SK-N-SH (cell line): ENCODE results near the gene WDCP. TPM values are rescaled to one million over a fixed set of nuclear protein-coding genes. Genes with fewer than 3 reads are reported as not detected.

Source experiments
- CTCF ChIA-PET: fragments of 300-600, 350-600 bp; formaldehyde crosslinking; extraction: SDS; loops from one replicate; lab custom pipeline; 2021; lab: Yijun Ruan, JAX
- POLR2A ChIA-PET: fragments of 350-600 bp; sonication (Branson Sonifier 250); formaldehyde crosslinking; extraction: SDS; loops from one replicate; lab custom pipeline; 2020; ENCODE audit warnings: antibody characterized with exemption, inconsistent platforms; lab: Yijun Ruan, JAX
- DNase-seq: peaks from one replicate; pipeline ENCODE4 v3.0.0; 2012
- H2AFZ ChIP-seq: fragments of 200-600 bp; sonication (generic); 2 replicates; pipeline ENCODE4 v1.8.1; 2016; ENCODE audit warnings: antibody characterized with exemption, mild to moderate bottlenecking, low read depth
- H3F3A ChIP-seq: fragments of 200-600 bp; sonication (generic); replicated peaks from 2 replicates; pipeline ENCODE3; 2016; ENCODE audit warnings: antibody characterized with exemption, mild to moderate bottlenecking; ENCODE audit not compliant: insufficient read depth
- H3K27ac ChIP-seq, 2 experiments: fragments of 200-500 bp in 1 of 2; fragments of 200-600 bp in 1 of 2; sonication (Bioruptor generic) in 1 of 2; sonication (generic), shearing (Covaris generic) in 1 of 2; 2 replicates each; pipeline versions ENCODE4 v1.5.1 to v1.6.1; 2014 to 2016; ENCODE audit warnings: low read depth in 2 of 2, inconsistent platforms in 1 of 2, low read length in 1 of 2, mild to moderate bottlenecking in 1 of 2, mixed read lengths in 1 of 2
- H3K27me3 ChIP-seq: fragments of 200-600 bp; sonication (generic), shearing (Covaris generic); 2 replicates; pipeline ENCODE4 v1.6.1; 2016; ENCODE audit warnings: mixed run types; ENCODE audit not compliant: insufficient read depth
- H3K36me3 ChIP-seq, 2 experiments: fragments of 200-500 bp in 1 of 2; fragments of 200-600 bp in 1 of 2; sonication (Bioruptor generic) in 1 of 2; sonication (generic) in 1 of 2; replicated peaks in 1 of 2; 2 replicates each; pipeline versions ENCODE3 to v1.5.1; 2014 to 2016; ENCODE audit warnings: low read length in 1 of 2, mild to moderate bottlenecking in 1 of 2; ENCODE audit not compliant: insufficient read depth in 2 of 2, control insufficient read depth in 1 of 2
- H3K4me1 ChIP-seq, 2 experiments: fragments of 200-500 bp in 1 of 2; fragments of 200-600 bp in 1 of 2; sonication (Bioruptor generic) in 1 of 2; sonication (generic), shearing (Covaris generic) in 1 of 2; 2 replicates each; pipeline versions ENCODE4 v1.5.1 to v1.6.1; 2014 to 2016; ENCODE audit warnings: low read depth in 1 of 2, low read length in 1 of 2, mixed run types in 1 of 2; ENCODE audit not compliant: insufficient read depth in 2 of 2, control insufficient read depth in 1 of 2
- H3K4me2 ChIP-seq: fragments of 200-600 bp; sonication (generic), shearing (Covaris generic); 2 replicates; pipeline ENCODE4 v1.6.1; 2017; ENCODE audit warnings: mixed run types
- H3K4me3 ChIP-seq, 2 experiments: fragments of 200-500 bp in 1 of 2; fragments of 200-600 bp in 1 of 2; sonication (Bioruptor generic) in 1 of 2; sonication (generic), shearing (Covaris generic) in 1 of 2; 2 replicates each; pipeline versions ENCODE4 v1.5.1 to v1.8.1; 2014 to 2016; ENCODE audit warnings: low read depth in 2 of 2, inconsistent platforms in 1 of 2, low read length in 1 of 2, mild to moderate bottlenecking in 1 of 2, mixed read lengths in 1 of 2, moderate library complexity in 1 of 2
- H3K79me2 ChIP-seq: fragments of 200-600 bp; sonication (generic); 2 replicates; pipeline ENCODE4 v1.8.1; 2017; ENCODE audit warnings: mild to moderate bottlenecking; ENCODE audit not compliant: insufficient read depth
- H3K9ac ChIP-seq: fragments of 200-600 bp; sonication (generic); 2 replicates; pipeline ENCODE4 v1.6.1; 2017; ENCODE audit warnings: mixed run types
- H3K9me2 ChIP-seq: fragments of 200-600 bp; sonication (generic); 2 replicates; pipeline ENCODE4 v1.6.1; 2017; ENCODE audit warnings: mixed run types
- H3K9me3 ChIP-seq: fragments of 200-600 bp; sonication (generic); 2 replicates; pipeline ENCODE4 v1.6.1; 2017; ENCODE audit warnings: mixed run types, mild to moderate bottlenecking, moderate library complexity
- H4K20me1 ChIP-seq: fragments of 200-600 bp; sonication (generic); 2 replicates; pipeline ENCODE4 v1.6.1; 2017; ENCODE audit warnings: mild to moderate bottlenecking, mixed run types; ENCODE audit not compliant: insufficient read depth
- CHD2 ChIP-seq: fragments of 150-350 bp; IDR thresholded peaks from 2 replicates; pipeline ENCODE4 v1.6.1; 2018; ENCODE audit warnings: low read length; ENCODE audit not compliant: partially characterized antibody
- EP300 ChIP-seq, 2 experiments: IDR thresholded peaks; 2 replicates each; pipeline versions ENCODE4 v1.4.0 to v1.6.1; 2012; ENCODE audit warnings: borderline replicate concordance in 1 of 2, low read depth in 1 of 2, low read length in 1 of 2
- EZH2phosphoT487 ChIP-seq: fragments of 200-600 bp; sonication (generic); IDR thresholded peaks from 2 replicates; pipeline ENCODE4 v1.6.1; 2017; ENCODE audit warnings: low read depth, mixed run types, mild to moderate bottlenecking, antibody characterized with exemption, moderate library complexity, borderline replicate concordance
- FOSL2 ChIP-seq: IDR thresholded peaks from 2 replicates; pipeline ENCODE4 v1.4.0; 2012; ENCODE audit warnings: low read depth, mild to moderate bottlenecking, moderate library complexity, borderline replicate concordance
- FOXM1 ChIP-seq: IDR thresholded peaks from 2 replicates; pipeline ENCODE4 v1.4.0; 2012; ENCODE audit warnings: low read depth, mild to moderate bottlenecking
- GATA2 ChIP-seq: sonication (generic); formaldehyde crosslinking; IDR thresholded peaks from 2 replicates; pipeline ENCODE4 v1.5.0; 2020; ENCODE audit warnings: mild to moderate bottlenecking, missing genetic modification reagents
- MEF2A ChIP-seq: IDR thresholded peaks from 2 replicates; pipeline ENCODE4 v1.4.0; 2012; ENCODE audit warnings: low read depth, borderline replicate concordance
- NFIC ChIP-seq: IDR thresholded peaks from 2 replicates; pipeline ENCODE4 v1.4.0; 2012; ENCODE audit warnings: borderline replicate concordance
- POLR2AphosphoS5 ChIP-seq: IDR thresholded peaks from 2 replicates; pipeline ENCODE4 v1.6.1; 2012; ENCODE audit warnings: low read depth, low read length
- RAD21 ChIP-seq: IDR thresholded peaks from 2 replicates; pipeline ENCODE4 v1.6.1; 2012; ENCODE audit warnings: mild to moderate bottlenecking, low read length
- SMC3 ChIP-seq: IDR thresholded peaks from 2 replicates; pipeline ENCODE4 v1.6.1; 2012; ENCODE audit warnings: low read depth, low read length, improper control_type of control experiment
- TCF12 ChIP-seq: IDR thresholded peaks from 2 replicates; pipeline ENCODE4 v1.4.0; 2012
- TEAD4 ChIP-seq: IDR thresholded peaks from 2 replicates; pipeline ENCODE4 v1.4.0; 2012; ENCODE audit warnings: mild to moderate bottlenecking, borderline replicate concordance; ENCODE audit not compliant: insufficient read depth
- YY1 ChIP-seq: IDR thresholded peaks from 2 replicates; pipeline ENCODE4 v1.4.0; 2012; ENCODE audit warnings: low read depth, mild to moderate bottlenecking
- WGBS: methylation state at CpG from one replicate; pipeline ENCODE4 v1.1.6; 2017; ENCODE audit warnings: low lambda C conversion rate; 5-methylcytosine and 5-hydroxymethylcytosine counted together
- polyA plus RNA-seq, 3 experiments: library from polyadenylated mRNA; depleted of rRNA; stranded (reverse); fragments of >200 nt; gene quantifications; 2 replicates each; pipeline ENCODE4 v1.2.3, GENCODE V29; 2012
- TF ChIP-seq, protein P1 (sequence below): fragments of 150-350 bp; IDR thresholded peaks from 2 replicates; pipeline ENCODE4 v1.6.1; 2017; ENCODE audit warnings: antibody characterized with exemption, low read length, low read depth, borderline replicate concordance
- TF ChIP-seq, protein P2 (sequence below): IDR thresholded peaks from 2 replicates; pipeline ENCODE4 v1.4.0; 2012; ENCODE audit warnings: low read depth, borderline replicate concordance
- TF ChIP-seq, protein P3 (sequence below): IDR thresholded peaks from 2 replicates; pipeline ENCODE4 v1.4.0; 2012; ENCODE audit warnings: low read depth, borderline replicate concordance
- TF ChIP-seq, protein P4 (sequence below): IDR thresholded peaks from 2 replicates; pipeline ENCODE4; 2012

WDCP gene
- polyA plus RNA-seq, 1 of the 3 experiments (the other 2 are of a cell fraction) = 7.1 TPM

DNA sequence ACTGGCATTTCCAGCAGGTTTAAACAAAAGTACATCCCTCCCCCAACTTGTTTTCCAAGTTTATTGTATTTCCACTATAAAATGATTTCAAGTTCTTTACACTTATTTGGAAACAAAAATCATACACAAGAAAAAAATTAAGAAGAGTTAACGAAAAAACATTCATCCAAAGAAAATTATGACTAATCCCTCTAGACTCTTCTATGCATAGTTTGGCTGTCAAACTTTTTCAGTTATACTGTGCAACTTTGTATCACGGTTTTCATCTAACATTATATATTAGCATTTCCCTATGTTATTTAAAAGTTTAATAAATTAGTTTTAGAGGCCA lies 627 bp downstream of the WDCP start:
- DNase-seq = no peak
- H3K9me3 ChIP-seq = no peaks in the 10 kb centered on the region
- H3K9ac ChIP-seq = peak overlapping the region; percentile 75
- no peaks in the 10 kb centered on the region for H3K27me3 ChIP-seq
- ChIA-PET CTCF (interaction anchor here (0.6 to 5.1 kb wide), 3 partner anchors 119 to 352 kb away, joined by 3 to 38 read pairs (median 5); partner anchors contain the start of gene ATAD2B), POLR2A (interaction anchor here (1.0 to 1.7 kb wide), 5 partner anchors 12 to 222 kb away, joined by 3 to 16 read pairs (median 4); partner anchors contain the start of genes SF3B6 and TP53I3)
- H3K4me1 ChIP-seq = peaks cover 3 to 16% of the 10 kb centered on the region in 2 experiments; a peak in 2 of 4 replicates
- 1% methylated on average over 2 of the region's 2 CpGs for WGBS
- H3K4me3 ChIP-seq = peak overlapping the region; percentile 75 to 89
- H4K20me1 ChIP-seq = no peaks in the 10 kb centered on the region
- peaks cover 15% of the 10 kb centered on the region for H3F3A ChIP-seq
- peak overlapping the region; percentile 71 for H3K4me2 ChIP-seq
- peak overlapping the region; percentile 87 for H2AFZ ChIP-seq
- no peaks in the 10 kb centered on the region for H3K9me2 ChIP-seq
- H3K27ac ChIP-seq = peak overlapping the region in 1 of 2 experiments; percentile 54; a peak in 1 of 4 replicates
- TF ChIP-seq EP300 (IDR thresholded peaks at IDR 0.05; ENCODE audit: borderline replicate concordance in 1 of 2, low read depth in 1 of 2, low read length in 1 of 2) (no peak), GATA2 (CRISPR knock-in tag) (no peak), POLR2AphosphoS5 (no peak), CHD2 (no peak), MEF2A (no peak), EZH2phosphoT487 (no peak), NFIC (no peak), FOSL2 (no peak), TCF12 (no peak), YY1 (no peak), RAD21 (no peak), FOXM1 (no peak), SMC3 (no peak), TEAD4 (no peak)
- TF ChIP-seq, protein P1, sequence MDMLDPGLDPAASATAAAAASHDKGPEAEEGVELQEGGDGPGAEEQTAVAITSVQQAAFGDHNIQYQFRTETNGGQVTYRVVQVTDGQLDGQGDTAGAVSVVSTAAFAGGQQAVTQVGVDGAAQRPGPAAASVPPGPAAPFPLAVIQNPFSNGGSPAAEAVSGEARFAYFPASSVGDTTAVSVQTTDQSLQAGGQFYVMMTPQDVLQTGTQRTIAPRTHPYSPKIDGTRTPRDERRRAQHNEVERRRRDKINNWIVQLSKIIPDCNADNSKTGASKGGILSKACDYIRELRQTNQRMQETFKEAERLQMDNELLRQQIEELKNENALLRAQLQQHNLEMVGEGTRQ = no peak
- TF ChIP-seq, protein P2, sequence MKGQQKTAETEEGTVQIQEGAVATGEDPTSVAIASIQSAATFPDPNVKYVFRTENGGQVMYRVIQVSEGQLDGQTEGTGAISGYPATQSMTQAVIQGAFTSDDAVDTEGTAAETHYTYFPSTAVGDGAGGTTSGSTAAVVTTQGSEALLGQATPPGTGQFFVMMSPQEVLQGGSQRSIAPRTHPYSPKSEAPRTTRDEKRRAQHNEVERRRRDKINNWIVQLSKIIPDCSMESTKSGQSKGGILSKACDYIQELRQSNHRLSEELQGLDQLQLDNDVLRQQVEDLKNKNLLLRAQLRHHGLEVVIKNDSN = no peak
- TF ChIP-seq, protein P3, sequence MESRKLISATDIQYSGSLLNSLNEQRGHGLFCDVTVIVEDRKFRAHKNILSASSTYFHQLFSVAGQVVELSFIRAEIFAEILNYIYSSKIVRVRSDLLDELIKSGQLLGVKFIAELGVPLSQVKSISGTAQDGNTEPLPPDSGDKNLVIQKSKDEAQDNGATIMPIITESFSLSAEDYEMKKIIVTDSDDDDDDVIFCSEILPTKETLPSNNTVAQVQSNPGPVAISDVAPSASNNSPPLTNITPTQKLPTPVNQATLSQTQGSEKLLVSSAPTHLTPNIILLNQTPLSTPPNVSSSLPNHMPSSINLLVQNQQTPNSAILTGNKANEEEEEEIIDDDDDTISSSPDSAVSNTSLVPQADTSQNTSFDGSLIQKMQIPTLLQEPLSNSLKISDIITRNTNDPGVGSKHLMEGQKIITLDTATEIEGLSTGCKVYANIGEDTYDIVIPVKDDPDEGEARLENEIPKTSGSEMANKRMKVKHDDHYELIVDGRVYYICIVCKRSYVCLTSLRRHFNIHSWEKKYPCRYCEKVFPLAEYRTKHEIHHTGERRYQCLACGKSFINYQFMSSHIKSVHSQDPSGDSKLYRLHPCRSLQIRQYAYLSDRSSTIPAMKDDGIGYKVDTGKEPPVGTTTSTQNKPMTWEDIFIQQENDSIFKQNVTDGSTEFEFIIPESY = no peak
- TF ChIP-seq, protein P4, sequence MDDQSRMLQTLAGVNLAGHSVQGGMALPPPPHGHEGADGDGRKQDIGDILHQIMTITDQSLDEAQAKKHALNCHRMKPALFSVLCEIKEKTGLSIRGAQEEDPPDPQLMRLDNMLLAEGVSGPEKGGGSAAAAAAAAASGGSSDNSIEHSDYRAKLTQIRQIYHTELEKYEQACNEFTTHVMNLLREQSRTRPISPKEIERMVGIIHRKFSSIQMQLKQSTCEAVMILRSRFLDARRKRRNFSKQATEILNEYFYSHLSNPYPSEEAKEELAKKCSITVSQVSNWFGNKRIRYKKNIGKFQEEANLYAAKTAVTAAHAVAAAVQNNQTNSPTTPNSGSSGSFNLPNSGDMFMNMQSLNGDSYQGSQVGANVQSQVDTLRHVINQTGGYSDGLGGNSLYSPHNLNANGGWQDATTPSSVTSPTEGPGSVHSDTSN = no peak
- peaks cover 52% of the 10 kb centered on the region for H3K79me2 ChIP-seq
- H3K36me3 ChIP-seq = no peaks in the 10 kb centered on the region
